Endothelial cell of umbilical vein (primary cell): ENCODE data around the gene TMEM98. TPM values are rescaled to one million over a fixed set of nuclear protein-coding genes. Genes with fewer than 3 reads are reported as not detected.
"Not testable (repeated sequence)": the region's sequence is repeated elsewhere in the genome, so short reads cannot be mapped to it uniquely, and the experiment has no call there.

ENCODE experiments used
- BruUV-seq: library from RNA; stranded (reverse); fragments of 400-500 nt; replicated peaks from 2 replicates; lab custom pipeline; 2021; lab: Mats Ljungman, UMichigan
- CTCF ChIA-PET: fragments of 300-600, 350-600 bp; sonication (Branson Sonifier 250); formaldehyde crosslinking; loops from one replicate; lab custom pipeline; 2021; ENCODE audit warnings: antibody characterized with exemption, inconsistent platforms; lab: Charles Lee
- POLR2A ChIA-PET: fragments of 300-600, 350-600 bp; sonication (Branson Sonifier 250); formaldehyde crosslinking; loops from one replicate; lab custom pipeline; 2021; ENCODE audit warnings: antibody characterized with exemption, inconsistent platforms; lab: Charles Lee
- DNase-seq: peaks from one replicate; pipeline ENCODE4 v3.0.0-alpha.2; 2011; ENCODE audit warnings: low read depth, low spot score
- FAIRE-seq: peaks from 2 replicates; lab custom pipeline; 2011; peaks lifted over from hg19 to GRCh38; lab: Jason Lieb, UNC
- H2AFZ ChIP-seq: 2 replicates; pipeline ENCODE4 v1.6.0; 2012; ENCODE audit warnings: low read depth, low read length, control low read depth, inconsistent platforms
- H3K27ac ChIP-seq: 2 replicates; pipeline ENCODE4 v1.5.1; 2011; ENCODE audit warnings: low read depth, mild to moderate bottlenecking, control low read depth, low read length, moderate library complexity; ENCODE audit not compliant: insufficient read depth
- H3K27me3 ChIP-seq, 2 experiments: 2 replicates each; pipeline versions ENCODE4 v1.6.0 to v1.6.1; 2011; ENCODE audit warnings: low read length in 2 of 2, mixed read lengths in 1 of 2; ENCODE audit not compliant: control insufficient read depth in 2 of 2, insufficient read depth in 2 of 2
- H3K36me3 ChIP-seq, 2 experiments: 2 replicates in 1 of 2; 3 replicates in 1 of 2; pipeline ENCODE4 v1.5.1; 2011; ENCODE audit warnings: low read length in 2 of 2, mild to moderate bottlenecking in 1 of 2, moderate library complexity in 1 of 2; ENCODE audit not compliant: control insufficient read depth in 2 of 2, insufficient read depth in 2 of 2; ENCODE audit errors: extremely low read depth in 1 of 2
- H3K4me1 ChIP-seq: 3 replicates; pipeline ENCODE4 v1.5.1; 2011; ENCODE audit warnings: mild to moderate bottlenecking, low read length; ENCODE audit not compliant: control insufficient read depth, insufficient read depth; ENCODE audit errors: extremely low read depth
- H3K4me2 ChIP-seq: 2 replicates; pipeline ENCODE4 v1.6.1; 2011; ENCODE audit warnings: low read length, control low read depth, mixed read lengths; ENCODE audit not compliant: insufficient read depth
- H3K4me3 ChIP-seq, 3 experiments: fragments of 200-600 bp in 1 of 3; sonication (generic), shearing (Covaris generic) in 1 of 3; replicated peaks in 1 of 3; 2 replicates each; pipeline ENCODE4 v1.5.1; 2011 to 2016; ENCODE audit warnings: control low read depth in 3 of 3, low read length in 3 of 3, mild to moderate bottlenecking in 2 of 3, inconsistent platforms in 1 of 3, low read depth in 1 of 3, moderate library complexity in 1 of 3; ENCODE audit not compliant: insufficient read depth in 1 of 3
- H3K79me2 ChIP-seq: 2 replicates; pipeline ENCODE4 v1.6.0; 2012; ENCODE audit warnings: low read length, inconsistent platforms; ENCODE audit not compliant: control insufficient read depth, insufficient read depth
- H3K9ac ChIP-seq: replicated peaks from 2 replicates; pipeline ENCODE3; 2011; ENCODE audit warnings: low read length, control low read depth; ENCODE audit not compliant: insufficient read depth; ENCODE audit errors: extremely low read depth
- H3K9me1 ChIP-seq: replicated peaks from 3 replicates; pipeline ENCODE4 v1.6.0; 2011; ENCODE audit warnings: mild to moderate bottlenecking, low read length; ENCODE audit not compliant: control insufficient read depth, insufficient read depth; ENCODE audit errors: extremely low read depth
- H3K9me3 ChIP-seq: replicated peaks from 2 replicates; pipeline ENCODE4 v1.5.1; 2012; ENCODE audit warnings: low read length, inconsistent platforms; ENCODE audit not compliant: control insufficient read depth, insufficient read depth
- H4K20me1 ChIP-seq: replicated peaks from 2 replicates; pipeline ENCODE3; 2011; ENCODE audit warnings: mild to moderate bottlenecking, low read length; ENCODE audit not compliant: control insufficient read depth, insufficient read depth; ENCODE audit errors: extremely low read depth
- EZH2 ChIP-seq: IDR thresholded peaks from 2 replicates; pipeline ENCODE4 v1.6.1; 2012; ENCODE audit warnings: borderline replicate concordance, low read depth, mild to moderate bottlenecking, moderate library complexity, low read length, inconsistent platforms; ENCODE audit not compliant: severe bottlenecking
- FOS ChIP-seq: IDR thresholded peaks from 2 replicates; pipeline ENCODE4 v1.6.1; 2011; ENCODE audit warnings: mild to moderate bottlenecking, low read length, moderate library complexity, borderline replicate concordance; ENCODE audit not compliant: insufficient read depth
- GATA2 ChIP-seq: IDR thresholded peaks from 2 replicates; pipeline ENCODE4 v1.7.0; 2011; ENCODE audit warnings: low read depth, mild to moderate bottlenecking, moderate library complexity, mixed read lengths, low read length; ENCODE audit not compliant: insufficient read length, insufficient read depth
- JUN ChIP-seq: IDR thresholded peaks from 2 replicates; pipeline ENCODE4 v1.6.1; 2011; ENCODE audit warnings: borderline replicate concordance, low read depth; ENCODE audit not compliant: insufficient read length, insufficient read depth
- MAX ChIP-seq: IDR thresholded peaks from 2 replicates; pipeline ENCODE4 v1.6.1; 2011; ENCODE audit not compliant: insufficient read depth, insufficient read length
- MYC ChIP-seq: IDR thresholded peaks from one replicate; pipeline ENCODE4 v1.6.1; 2011; ENCODE audit warnings: mild to moderate bottlenecking, low read depth, low read length
- POLR2A ChIP-seq: IDR thresholded peaks from 2 replicates; pipeline ENCODE4 v1.6.1; 2012; ENCODE audit warnings: low read depth, mild to moderate bottlenecking, control low read depth, low read length
- POLR2AphosphoS5 ChIP-seq: IDR thresholded peaks from 2 replicates; pipeline ENCODE4 v1.6.1; 2012; ENCODE audit warnings: low read depth, mild to moderate bottlenecking, control low read depth, low read length, moderate library complexity; ENCODE audit not compliant: insufficient read depth
- dilution Hi-C: fragments of 300-500 bp; cut with MboI; formaldehyde crosslinking; loops from one replicate; pipeline ENCODE4 v1.15.0; 2019; ENCODE audit warnings: low sequenced_read_pairs; ENCODE audit not compliant: extremely low pct_ligation_motif_present
- intact Hi-C: fragments of 100-400 bp; cut with micrococcal nuclease; formaldehyde crosslinking; loops from one replicate; pipeline ENCODE4 v1.10.0; 2022
- polyA plus RNA-seq, 4 experiments: library from polyadenylated mRNA; depleted of rRNA in 3 of 4; stranded (reverse) in 3 of 4; unstranded in 1 of 4; fragments of >200 nt; gene quantifications; 2 replicates each; pipeline versions ENCODE4 v1.2.1 to v1.2.3, GENCODE V29; 2011 to 2012; ENCODE audit warnings: missing spikeins in 1 of 4
- total RNA-seq: library from RNA; stranded (reverse); gene quantifications from 2 replicates; pipeline ENCODE4 v1.2.3, GENCODE V29; 2021
- TF ChIP-seq, protein P1 (sequence below), 2 donors: IDR thresholded peaks; 1 replicate in 1 of 2; 2 replicates in 1 of 2; pipeline ENCODE4 v1.5.1; 2011; ENCODE audit warnings: low read length in 2 of 2, mild to moderate bottlenecking in 2 of 2, moderate library complexity in 2 of 2, control low read depth in 1 of 2, inconsistent platforms in 1 of 2, low read depth in 1 of 2; ENCODE audit not compliant: insufficient read depth in 1 of 2; ENCODE audit errors: extremely low read depth in 1 of 2

The TMEM98 gene
- total and polyA plus RNA-seq, 2 donors (not counting 3 experiments of a cell fraction or from before 2014, with no cell fraction given), result 83.6 to 456 TPM

DNA sequence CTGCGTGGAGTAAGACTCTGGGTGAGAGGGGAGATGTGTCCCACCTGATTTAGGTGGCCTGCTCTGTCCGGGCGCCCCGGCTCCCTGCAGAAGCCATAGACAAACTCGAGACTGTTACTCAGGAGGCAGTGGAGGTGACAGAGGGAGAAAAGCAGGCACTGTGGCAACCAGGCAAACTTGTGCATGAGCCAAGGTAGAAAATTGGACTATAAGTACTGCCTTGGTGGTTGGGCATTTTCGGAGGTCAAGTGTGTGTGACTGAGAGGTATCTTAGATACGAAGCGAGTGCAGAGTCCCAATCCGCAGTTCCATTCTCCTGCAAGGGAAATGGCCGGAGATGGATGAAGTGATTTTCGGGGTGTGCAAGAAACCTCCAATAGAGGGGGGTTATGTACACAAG is 36.6 kb downstream of the TMEM98 start:
- POLR2A ChIA-PET, result no interaction called here
- no TSS peak for BruUV-seq
- peaks cover 0 to 10% of the 10 kb centered on the region in 2 experiments for H3K27me3 ChIP-seq
- no peaks in the 10 kb centered on the region for H4K20me1 ChIP-seq
- H3K9ac ChIP-seq, result no peak overlapping the region
- FAIRE-seq (no peak), DNase-seq (no peak)
- no peak overlapping the region for H3K27ac ChIP-seq
- intact Hi-C loops (no loop called here), dilution Hi-C loops (no loop called here)
- H3K9me1 ChIP-seq, result no peaks in the 10 kb centered on the region
- H3K4me2 ChIP-seq, result no peak overlapping the region
- no peak overlapping the region for H2AFZ ChIP-seq
- no peak overlapping the region for H3K4me3 ChIP-seq
- CTCF ChIA-PET, result no interaction called here
- no peaks in the 10 kb centered on the region for H3K4me1 ChIP-seq
- H3K79me2 ChIP-seq, result no peaks in the 10 kb centered on the region
- no peaks in the 10 kb centered on the region for H3K36me3 ChIP-seq
- H3K9me3 ChIP-seq, result no peaks in the 10 kb centered on the region
- TF ChIP-seq, protein P1, sequence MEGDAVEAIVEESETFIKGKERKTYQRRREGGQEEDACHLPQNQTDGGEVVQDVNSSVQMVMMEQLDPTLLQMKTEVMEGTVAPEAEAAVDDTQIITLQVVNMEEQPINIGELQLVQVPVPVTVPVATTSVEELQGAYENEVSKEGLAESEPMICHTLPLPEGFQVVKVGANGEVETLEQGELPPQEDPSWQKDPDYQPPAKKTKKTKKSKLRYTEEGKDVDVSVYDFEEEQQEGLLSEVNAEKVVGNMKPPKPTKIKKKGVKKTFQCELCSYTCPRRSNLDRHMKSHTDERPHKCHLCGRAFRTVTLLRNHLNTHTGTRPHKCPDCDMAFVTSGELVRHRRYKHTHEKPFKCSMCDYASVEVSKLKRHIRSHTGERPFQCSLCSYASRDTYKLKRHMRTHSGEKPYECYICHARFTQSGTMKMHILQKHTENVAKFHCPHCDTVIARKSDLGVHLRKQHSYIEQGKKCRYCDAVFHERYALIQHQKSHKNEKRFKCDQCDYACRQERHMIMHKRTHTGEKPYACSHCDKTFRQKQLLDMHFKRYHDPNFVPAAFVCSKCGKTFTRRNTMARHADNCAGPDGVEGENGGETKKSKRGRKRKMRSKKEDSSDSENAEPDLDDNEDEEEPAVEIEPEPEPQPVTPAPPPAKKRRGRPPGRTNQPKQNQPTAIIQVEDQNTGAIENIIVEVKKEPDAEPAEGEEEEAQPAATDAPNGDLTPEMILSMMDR (IDR thresholded peaks at IDR 0.05; ENCODE audit: extremely low read depth in 1 of 2, insufficient read depth in 1 of 2, low read depth in 1 of 2, low read length in 2 of 2), result no peak
- TF ChIP-seq JUN, result no peak
- no peak for TF ChIP-seq POLR2AphosphoS5
- TF ChIP-seq MYC, result no peak
- no peak for TF ChIP-seq POLR2A
- no peak for TF ChIP-seq FOS
- TF ChIP-seq GATA2, result no peak
- TF ChIP-seq MAX, result no peak
- no peak for TF ChIP-seq EZH2

DNA sequence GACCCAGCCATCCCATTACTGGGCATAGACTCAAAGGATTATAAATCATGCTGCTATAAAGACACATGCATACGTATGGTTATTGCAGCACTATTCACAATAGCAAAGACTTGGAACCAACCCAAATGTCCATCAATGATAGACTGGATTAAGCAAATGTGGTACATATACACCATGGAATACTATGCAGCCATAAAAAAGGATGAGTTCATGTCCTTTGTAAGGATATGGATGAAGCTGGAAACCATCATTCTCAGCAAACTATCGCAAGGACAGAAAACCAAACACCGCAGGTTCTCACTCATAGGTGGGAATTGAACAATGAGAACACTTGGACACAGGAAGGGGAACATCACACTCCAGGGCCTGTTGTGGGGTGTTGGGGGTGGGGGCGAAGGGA is 41.3 kb downstream of the TMEM98 start:
- intact Hi-C loops, CTCF ChIA-PET, H2AFZ ChIP-seq, H3K27ac ChIP-seq, H3K36me3 ChIP-seq, DNase-seq, H3K4me3 ChIP-seq, dilution Hi-C loops, BruUV-seq, H3K9ac ChIP-seq, H4K20me1 ChIP-seq, H3K4me2 ChIP-seq, H3K9me3 ChIP-seq, H3K27me3 ChIP-seq, H3K79me2 ChIP-seq, H3K4me1 ChIP-seq, H3K9me1 ChIP-seq, FAIRE-seq, POLR2A ChIA-PET: not testable (repeated sequence)
